DOHH2 (cell line): Measurements from ENCODE around the gene GRIN1.

Source experiments
- H3F3A ChIP-seq: fragments of 200-600 bp; sonication (generic), shearing (Covaris generic); 2 replicates; pipeline ENCODE4 v1.6.0; 2016; ENCODE audit warnings: antibody characterized with exemption, mild to moderate bottlenecking; ENCODE audit not compliant: control insufficient read depth, insufficient read depth
- H3K27ac ChIP-seq: fragments of 200-600 bp; sonication (generic); 2 replicates; pipeline ENCODE4 v1.5.1; 2014; ENCODE audit warnings: low read depth, mild to moderate bottlenecking, low read length, moderate library complexity
- H3K27me3 ChIP-seq: fragments of 200-600 bp; sonication (generic); 2 replicates; pipeline ENCODE4 v1.6.1; 2014; ENCODE audit warnings: mild to moderate bottlenecking, low read length, mixed read lengths; ENCODE audit not compliant: control insufficient read depth
- H3K36me3 ChIP-seq: fragments of 200-600 bp; sonication (generic); 2 replicates; pipeline ENCODE4 v1.6.1; 2014; ENCODE audit warnings: mild to moderate bottlenecking, low read length, moderate library complexity, mixed read lengths; ENCODE audit not compliant: control insufficient read depth
- H3K4me1 ChIP-seq: fragments of 200-600 bp; sonication (generic); 2 replicates; pipeline ENCODE4 v1.6.1; 2014; ENCODE audit warnings: mild to moderate bottlenecking, low read length, mixed read lengths; ENCODE audit not compliant: control insufficient read depth
- H3K4me2 ChIP-seq: fragments of 200-600 bp; sonication (generic); 2 replicates; pipeline ENCODE4 v1.6.0; 2014; ENCODE audit warnings: mild to moderate bottlenecking, low read length, moderate library complexity
- H3K4me3 ChIP-seq: fragments of 200-600 bp; sonication (generic); 2 replicates; pipeline ENCODE4 v1.5.1; 2014; ENCODE audit warnings: mild to moderate bottlenecking, low read length, mixed read lengths
- H3K79me2 ChIP-seq: fragments of 200-600 bp; sonication (generic); 2 replicates; pipeline ENCODE4 v1.6.1; 2014; ENCODE audit warnings: mild to moderate bottlenecking, low read length, mixed read lengths; ENCODE audit not compliant: control insufficient read depth
- H3K9me2 ChIP-seq: fragments of 200-600 bp; sonication (generic); replicated peaks from 2 replicates; pipeline ENCODE4 v1.6.1; 2014; ENCODE audit warnings: mild to moderate bottlenecking, low read length, mixed read lengths; ENCODE audit not compliant: control insufficient read depth
- H3K9me3 ChIP-seq: fragments of 200-600 bp; sonication (generic); 2 replicates; pipeline ENCODE4 v1.6.1; 2014; ENCODE audit warnings: antibody characterized with exemption, low read length, mixed read lengths; ENCODE audit not compliant: control insufficient read depth, insufficient read depth
- H4K20me1 ChIP-seq: fragments of 200-600 bp; sonication (generic); 2 replicates; pipeline ENCODE4 v1.6.0; 2014; ENCODE audit warnings: low read depth, mild to moderate bottlenecking, antibody characterized with exemption, low read length, moderate library complexity; ENCODE audit not compliant: control insufficient read depth, insufficient read depth
- EZH2phosphoT487 ChIP-seq: fragments of 200-600 bp; sonication (generic); IDR thresholded peaks from 2 replicates; pipeline ENCODE4 v1.6.1; 2017; ENCODE audit warnings: borderline replicate concordance, mild to moderate bottlenecking, antibody characterized with exemption, low read length, moderate library complexity, mixed read lengths
- TF ChIP-seq, protein P1 (sequence below): fragments of 200-600 bp; sonication (generic); IDR thresholded peaks from one replicate; pipeline ENCODE4 v1.5.1; 2014; ENCODE audit warnings: antibody characterized with exemption, mild to moderate bottlenecking, low read depth, low read length; ENCODE audit not compliant: poor library complexity, severe bottlenecking

GRIN1 gene

DNA sequence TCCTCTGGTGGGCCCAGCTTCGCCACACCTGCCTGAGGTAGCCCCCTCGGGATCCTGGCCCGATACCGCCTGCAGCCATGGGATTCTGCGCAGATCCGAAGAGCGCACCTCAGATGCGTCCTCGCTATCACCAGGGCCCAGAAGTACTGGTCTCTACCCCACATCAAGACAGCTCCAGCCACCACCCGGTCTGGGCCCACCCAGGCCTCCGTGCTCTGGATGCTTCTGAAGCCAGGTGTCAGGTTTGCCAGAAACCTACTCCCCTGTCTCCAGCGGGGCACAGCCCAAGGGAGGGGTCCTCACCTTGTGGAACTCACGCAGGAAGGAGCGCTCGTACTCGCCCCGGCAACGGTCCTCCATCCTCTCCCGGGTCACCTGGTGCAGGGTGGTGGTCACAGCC is 47.0 kb downstream of the GRIN1 start:
- peaks cover 60% of the 10 kb centered on the region for H3K36me3 ChIP-seq
- no peaks in the 10 kb centered on the region for H3F3A ChIP-seq
- peaks cover 29% of the 10 kb centered on the region for H3K4me1 ChIP-seq
- no peak for TF ChIP-seq EZH2phosphoT487
- TF ChIP-seq, protein P1, sequence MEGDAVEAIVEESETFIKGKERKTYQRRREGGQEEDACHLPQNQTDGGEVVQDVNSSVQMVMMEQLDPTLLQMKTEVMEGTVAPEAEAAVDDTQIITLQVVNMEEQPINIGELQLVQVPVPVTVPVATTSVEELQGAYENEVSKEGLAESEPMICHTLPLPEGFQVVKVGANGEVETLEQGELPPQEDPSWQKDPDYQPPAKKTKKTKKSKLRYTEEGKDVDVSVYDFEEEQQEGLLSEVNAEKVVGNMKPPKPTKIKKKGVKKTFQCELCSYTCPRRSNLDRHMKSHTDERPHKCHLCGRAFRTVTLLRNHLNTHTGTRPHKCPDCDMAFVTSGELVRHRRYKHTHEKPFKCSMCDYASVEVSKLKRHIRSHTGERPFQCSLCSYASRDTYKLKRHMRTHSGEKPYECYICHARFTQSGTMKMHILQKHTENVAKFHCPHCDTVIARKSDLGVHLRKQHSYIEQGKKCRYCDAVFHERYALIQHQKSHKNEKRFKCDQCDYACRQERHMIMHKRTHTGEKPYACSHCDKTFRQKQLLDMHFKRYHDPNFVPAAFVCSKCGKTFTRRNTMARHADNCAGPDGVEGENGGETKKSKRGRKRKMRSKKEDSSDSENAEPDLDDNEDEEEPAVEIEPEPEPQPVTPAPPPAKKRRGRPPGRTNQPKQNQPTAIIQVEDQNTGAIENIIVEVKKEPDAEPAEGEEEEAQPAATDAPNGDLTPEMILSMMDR: no peak
- H3K9me3 ChIP-seq: no peaks in the 10 kb centered on the region
- H3K4me3 ChIP-seq: no peak overlapping the region
- no peaks in the 10 kb centered on the region for H3K9me2 ChIP-seq
- H3K4me2 ChIP-seq: peak overlapping the region; percentile 72; the same call in 1 of the 2 replicates
- H3K27ac ChIP-seq: no peak overlapping the region
- H4K20me1 ChIP-seq: no peaks in the 10 kb centered on the region
- H3K27me3 ChIP-seq: no peaks in the 10 kb centered on the region
- H3K79me2 ChIP-seq: peaks cover 59% of the 10 kb centered on the region

DNA sequence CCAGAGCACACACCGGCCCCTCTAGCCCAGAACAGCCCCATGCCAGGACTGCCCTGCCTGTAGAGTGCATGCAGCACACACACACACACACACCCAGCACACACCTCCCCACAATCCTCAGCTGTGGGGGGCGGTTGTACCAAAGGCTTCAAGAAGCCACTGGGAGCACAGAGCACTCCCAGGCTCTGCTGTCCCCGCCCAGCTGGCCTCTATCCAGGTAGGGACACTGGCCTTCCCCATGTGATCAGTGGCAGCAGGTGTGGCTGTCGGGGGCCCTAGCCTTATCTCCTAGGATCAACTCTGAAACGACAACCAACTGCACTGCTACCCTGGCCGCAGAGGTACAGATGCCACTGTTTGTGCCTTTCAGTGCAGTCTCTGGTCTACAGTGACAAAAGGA is 47.4 kb downstream of the GRIN1 start:
- H3K27ac ChIP-seq: no peak overlapping the region
- H3F3A ChIP-seq: no peaks in the 10 kb centered on the region
- peaks cover 60% of the 10 kb centered on the region for H3K36me3 ChIP-seq
- H3K79me2 ChIP-seq: peaks cover 59% of the 10 kb centered on the region
- H3K27me3 ChIP-seq: no peaks in the 10 kb centered on the region
- no peaks in the 10 kb centered on the region for H4K20me1 ChIP-seq
- peak overlapping the region; percentile 72 for H3K4me2 ChIP-seq
- no peak for TF ChIP-seq EZH2phosphoT487
- TF ChIP-seq, protein P1: no peak
- no peaks in the 10 kb centered on the region for H3K9me2 ChIP-seq
- H3K9me3 ChIP-seq: no peaks in the 10 kb centered on the region
- peaks cover 29% of the 10 kb centered on the region for H3K4me1 ChIP-seq
- peak overlapping the region; percentile 95; the same call in 1 of the 2 replicates for H3K4me3 ChIP-seq

DNA sequence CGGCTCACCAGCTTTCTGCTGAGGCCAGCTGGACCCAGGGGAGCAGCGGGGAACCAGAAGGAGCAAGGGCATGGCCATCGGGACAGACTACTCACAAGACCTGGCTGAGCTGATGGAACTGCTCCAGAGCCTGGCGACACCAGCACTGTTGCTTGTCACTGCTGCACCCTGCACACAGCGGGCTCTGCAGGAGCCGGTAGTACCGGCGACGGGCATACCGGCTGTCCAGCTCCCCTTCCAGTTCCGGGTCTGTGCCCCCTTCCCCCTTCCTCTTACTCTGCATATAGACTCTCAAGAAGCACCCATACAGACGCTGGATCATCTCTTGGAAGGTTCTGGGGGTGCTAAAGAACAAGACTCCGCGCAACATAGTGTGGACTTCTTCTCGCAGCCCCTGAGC is 48.4 kb downstream of the GRIN1 start:
- H4K20me1 ChIP-seq: no peaks in the 10 kb centered on the region
- TF ChIP-seq, protein P1: no peak
- no peak for TF ChIP-seq EZH2phosphoT487
- H3F3A ChIP-seq: no peaks in the 10 kb centered on the region
- peak overlapping the region; percentile 95 for H3K4me3 ChIP-seq
- peaks cover 29% of the 10 kb centered on the region for H3K4me1 ChIP-seq
- peak overlapping the region; percentile 72 for H3K4me2 ChIP-seq
- H3K79me2 ChIP-seq: peaks cover 59% of the 10 kb centered on the region
- H3K27ac ChIP-seq: no peak overlapping the region
- no peaks in the 10 kb centered on the region for H3K9me2 ChIP-seq
- no peaks in the 10 kb centered on the region for H3K27me3 ChIP-seq
- peaks cover 63% of the 10 kb centered on the region for H3K36me3 ChIP-seq
- H3K9me3 ChIP-seq: no peaks in the 10 kb centered on the region

DNA sequence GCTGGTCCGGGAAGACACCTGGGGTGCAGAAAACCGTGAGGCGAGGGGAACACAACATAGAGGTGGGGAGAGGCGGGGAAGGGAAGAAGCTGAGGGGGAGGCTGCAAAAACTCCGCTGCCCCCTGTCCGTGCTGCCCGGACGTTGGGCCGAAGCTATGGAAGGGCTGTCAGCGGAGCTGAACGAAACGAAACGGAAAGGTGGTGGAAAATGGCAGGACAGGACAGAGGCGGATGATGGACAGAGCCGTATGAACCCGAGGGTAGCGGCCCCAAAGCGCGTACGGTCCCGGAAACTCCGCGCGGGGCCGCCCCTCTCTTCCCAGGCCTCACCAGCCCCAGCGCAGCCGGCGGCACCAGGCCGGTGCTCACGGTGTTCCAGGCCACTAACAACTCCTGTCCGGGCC is 49.1 kb downstream of the GRIN1 start:
- peak overlapping the region; percentile 83; the same call in 1 of the 2 replicates for H3K27ac ChIP-seq

More for the DNA sequence above, 49.1 kb downstream of the GRIN1 start:
- Histone ChIP-seq H3K36me3 (peaks cover 58% of the 10 kb centered on the region), H3K27me3 (no peaks in the 10 kb centered on the region), H3K4me1 (peaks cover 29% of the 10 kb centered on the region), H4K20me1 (no peaks in the 10 kb centered on the region), H3K79me2 (peaks cover 59% of the 10 kb centered on the region), H3K4me3 (peak overlapping the region; percentile 95), H3K4me2 (peak overlapping the region; percentile 72), H3K9me2 (no peaks in the 10 kb centered on the region), H3K9me3 (no peaks in the 10 kb centered on the region), H3F3A (no peaks in the 10 kb centered on the region)
- TF ChIP-seq EZH2phosphoT487: no peak
- TF ChIP-seq, protein P1: no peak
